M059J (cell line): ENCODE data around the gene CFAP69. TPM values are rescaled to one million over a fixed set of nuclear protein-coding genes. Genes with fewer than 3 reads are reported as not detected.
"Not testable (repeated sequence)": the region's sequence is repeated elsewhere in the genome, so short reads cannot be mapped to it uniquely, and the experiment has no call there.

Experiments
- DNase-seq: peaks from one replicate; pipeline ENCODE4 v3.0.0-alpha.2; 2012; ENCODE audit warnings: low read depth
- total RNA-seq: library from RNA; depleted of rRNA; stranded (reverse); fragments of >200 nt; shearing (Covaris generic); gene quantifications from 2 replicates; pipeline ENCODE4 v1.2.3, GENCODE V29; 2014; rRNA removed

Gene CFAP69
- total RNA-seq, 1 experiment from 2014 or later, result 3.2 TPM

GRCh38 chr7:90337106-90337505 is 92.1 kb downstream of the CFAP69 start:
- DNase-seq, result peak; percentile 74

GRCh38 chr7:90345016-90345415 is 100.0 kb downstream of the CFAP69 start:
- DNase-seq, result no peak

- DNase-seq, result peak; percentile 51
Observed at GRCh38 chr7:90345595-90346335, 100.8 kb downstream of the CFAP69 start.

- DNase-seq, result peak; percentile 91
Observed at GRCh38 chr7:90346336-90347125, 101.6 kb downstream of the CFAP69 start, which contains the start of gene GTPBP10. Gene GTPBP10 (plus strand): TSS chr7:90346716. CDS start chr7:90346742, 26 bp downstream.

GRCh38 chr7:90347759-90348158 is 102.8 kb downstream of the CFAP69 start:
- no peak for DNase-seq

- DNase-seq, result no peak
Observed at GRCh38 chr7:90349305-90349704, 104.3 kb downstream of the CFAP69 start.

- DNase-seq, result not testable (repeated sequence)
Observed at GRCh38 chr7:90350032-90350431, 105.1 kb downstream of the CFAP69 start.

GRCh38 chr7:90351987-90352386 is 107.0 kb downstream of the CFAP69 start:
- no peak for DNase-seq

Other genes with a start within 250 kb of the CFAP69 start
- 17.3 and 30.8 TPM in 2 replicates for gene STEAP1, start 90.7 kb upstream of the CFAP69 start, total RNA-seq
- gene STEAP2, start 33.4 kb upstream of the CFAP69 start, total RNA-seq, result 3.8 and 6.2 TPM in 2 replicates
- gene FAM237B, start 76.1 kb downstream of the CFAP69 start, total RNA-seq, result not detected in 2 replicates
- gene GTPBP10, start 101.5 kb downstream of the CFAP69 start, total RNA-seq, result 30.5 and 33.8 TPM in 2 replicates
- 37.6 and 72.8 TPM in 2 replicates for gene CLDN12, start 158.3 kb downstream of the CFAP69 start, total RNA-seq
- not detected in 2 replicates for gene PTTG1IP2, start 224.5 kb downstream of the CFAP69 start, total RNA-seq